ENCODE data around the gene SASH3.

The SASH3 gene

GRCh38 chrX:129781680-129782495, 2.1 kb downstream of the SASH3 start:
- in situ Hi-C loops (cut with MboI; ENCODE audit: low sequenced_read_pairs): no loop called here

- in situ Hi-C loops (cut with MboI; ENCODE audit: low sequenced_read_pairs): no loop called here
Measured at GRCh38 chrX:129782706-129783105, 3.0 kb downstream of the SASH3 start.

GRCh38 chrX:129783291-129783713, 3.6 kb downstream of the SASH3 start:
- in situ Hi-C loops (cut with MboI; ENCODE audit: low sequenced_read_pairs): no loop called here

- in situ Hi-C loops (cut with MboI; ENCODE audit: low sequenced_read_pairs): no loop called here
Measured at GRCh38 chrX:129784371-129784770, 4.6 kb downstream of the SASH3 start.

- in situ Hi-C loops (cut with MboI; ENCODE audit: low sequenced_read_pairs): no loop called here
Measured at GRCh38 chrX:129785160-129785947, 5.6 kb downstream of the SASH3 start.

GRCh38 chrX:129786210-129786651, 6.5 kb downstream of the SASH3 start:
- in situ Hi-C loops (cut with MboI; ENCODE audit: low sequenced_read_pairs): no loop called here

GRCh38 chrX:129787336-129788055, 7.7 kb downstream of the SASH3 start:
- in situ Hi-C loops (cut with MboI; ENCODE audit: low sequenced_read_pairs): no loop called here

- in situ Hi-C loops (cut with MboI; ENCODE audit: low sequenced_read_pairs): no loop called here
Measured at GRCh38 chrX:129788527-129788926, 8.8 kb downstream of the SASH3 start.

- in situ Hi-C loops (cut with MboI; ENCODE audit: low sequenced_read_pairs): no loop called here
Measured at GRCh38 chrX:129790146-129790545, 10.4 kb downstream of the SASH3 start.

- in situ Hi-C loops (cut with MboI; ENCODE audit: low sequenced_read_pairs): no loop called here
Measured at GRCh38 chrX:129790808-129791207, 11.1 kb downstream of the SASH3 start.

- in situ Hi-C loops (cut with MboI; ENCODE audit: low sequenced_read_pairs): no loop called here
Measured at GRCh38 chrX:129791336-129791735, 11.6 kb downstream of the SASH3 start.

GRCh38 chrX:129791961-129792570, 12.3 kb downstream of the SASH3 start:
- in situ Hi-C loops (cut with MboI; ENCODE audit: low sequenced_read_pairs): no loop called here

GRCh38 chrX:129792586-129793291, 13.0 kb downstream of the SASH3 start:
- in situ Hi-C loops (cut with MboI; ENCODE audit: low sequenced_read_pairs): no loop called here

GRCh38 chrX:129793604-129794191, 13.9 kb downstream of the SASH3 start:
- in situ Hi-C loops (cut with MboI; ENCODE audit: low sequenced_read_pairs): no loop called here

- in situ Hi-C loops (cut with MboI; ENCODE audit: low sequenced_read_pairs): no loop called here
Measured at GRCh38 chrX:129795584-129795983, 15.8 kb downstream of the SASH3 start.

- in situ Hi-C loops (cut with MboI; ENCODE audit: low sequenced_read_pairs): no loop called here
Measured at GRCh38 chrX:129797251-129797906, 17.6 kb downstream of the SASH3 start.

GRCh38 chrX:129798456-129798855, 18.7 kb downstream of the SASH3 start:
- in situ Hi-C loops (cut with MboI; ENCODE audit: low sequenced_read_pairs): no loop called here

GRCh38 chrX:129798888-129799287, 19.1 kb downstream of the SASH3 start:
- in situ Hi-C loops (cut with MboI; ENCODE audit: low sequenced_read_pairs): no loop called here

GRCh38 chrX:129800186-129800585, 20.4 kb downstream of the SASH3 start:
- in situ Hi-C loops (cut with MboI; ENCODE audit: low sequenced_read_pairs): no loop called here

Data from HL-60/S4 treated with retinoic acid at 250 ng/mL for 4 days and 3 days (cell line).